ENCODE data around the gene LRRC42.
"Not testable (repeated sequence)": the region's sequence is repeated elsewhere in the genome, so short reads cannot be mapped to it uniquely, and the experiment has no call there.

Gene LRRC42

GRCh38 chr1:53967409-53968124 lies 21.4 kb downstream of the LRRC42 start:
- no peak for DNase-seq (ENCODE audit: low read depth in 3 of 3)

DNA sequence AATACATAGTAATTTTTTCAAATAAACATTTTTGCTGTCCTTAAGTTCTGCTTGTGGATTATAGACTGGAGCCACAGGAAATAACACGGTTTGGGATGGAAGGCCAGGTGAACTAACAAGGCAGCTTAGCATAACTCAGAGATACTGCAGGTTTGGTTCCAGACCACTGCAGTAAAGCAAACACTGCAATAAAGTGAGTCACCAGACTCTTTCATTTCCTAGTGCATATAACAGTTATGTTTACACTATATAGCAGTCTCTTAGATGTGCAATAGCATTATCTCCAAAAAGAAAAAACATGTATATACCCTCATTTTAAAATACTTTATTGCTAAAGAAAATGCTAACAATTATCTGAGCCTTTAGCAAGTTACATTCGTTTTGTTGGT lies 22.0 kb downstream of the LRRC42 start:
- no peak for DNase-seq (ENCODE audit: low read depth in 3 of 3)

DNA sequence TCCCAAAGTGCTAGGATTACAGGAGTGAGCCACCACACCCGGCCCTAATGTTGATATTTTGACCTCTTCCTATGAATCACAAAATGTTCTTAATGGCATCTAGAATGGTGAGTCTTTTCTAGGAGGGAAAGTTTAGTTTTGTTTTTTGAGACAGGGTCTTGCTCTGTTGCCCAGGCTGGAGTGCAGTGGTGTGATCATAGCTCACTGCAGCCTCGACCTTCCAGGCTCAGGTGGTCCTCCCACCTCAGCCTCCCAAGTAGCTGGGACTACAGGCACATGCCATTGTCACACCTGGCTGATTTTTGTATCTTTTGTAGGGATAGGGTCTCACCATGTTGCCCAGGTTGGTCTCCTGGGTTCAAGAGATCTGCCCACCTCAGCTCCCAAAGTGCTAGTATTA lies 23.2 kb downstream of the LRRC42 start:
- not testable (repeated sequence) for DNase-seq (ENCODE audit: low read depth in 3 of 3)

DNA sequence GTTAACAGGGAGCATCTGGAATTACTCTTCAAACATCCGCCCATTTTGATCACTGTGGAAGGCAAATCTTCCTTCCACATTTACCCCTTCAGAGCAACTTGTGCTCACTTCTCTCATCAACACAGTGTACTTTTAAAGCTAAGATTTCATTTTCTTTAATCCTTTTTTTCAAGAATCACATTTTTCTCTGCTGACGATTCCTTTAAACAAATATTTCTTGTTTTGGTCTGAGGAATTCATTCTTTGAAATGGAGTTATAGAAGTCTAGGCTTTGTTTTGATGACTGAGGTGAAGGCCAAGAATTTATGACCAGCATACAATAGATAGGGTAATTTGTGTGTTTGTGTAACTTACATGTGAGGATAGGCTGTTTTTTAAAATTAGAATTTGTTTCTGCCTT lies 25.6 kb downstream of the LRRC42 start:
- no peak for DNase-seq (ENCODE audit: low read depth in 3 of 3)

DNA sequence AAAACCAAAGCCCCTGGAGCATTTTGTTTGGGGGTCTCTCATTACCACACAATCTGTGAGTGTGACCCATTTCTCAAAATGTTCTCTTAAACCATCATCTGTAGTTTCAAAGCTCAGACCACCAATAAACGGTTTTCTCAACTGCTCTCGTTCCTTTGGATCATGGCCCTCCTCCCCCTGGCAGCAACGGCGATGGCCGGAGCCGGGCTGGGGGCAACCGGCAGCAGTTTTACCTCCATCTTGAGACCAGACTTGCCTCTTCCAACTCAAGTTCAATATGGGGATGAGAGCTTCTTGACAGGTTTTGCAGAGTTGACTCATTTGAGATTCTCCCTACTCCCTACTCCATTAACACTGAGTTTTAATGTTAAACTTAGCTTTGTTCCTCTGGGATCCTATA lies 29.7 kb downstream of the LRRC42 start:
- DNase-seq (ENCODE audit: low read depth in 3 of 3): no peak

- DNase-seq (ENCODE audit: low read depth in 3 of 3): no peak
Observed at GRCh38 chr1:53979712-53980450, 33.7 kb downstream of the LRRC42 start.

DNA sequence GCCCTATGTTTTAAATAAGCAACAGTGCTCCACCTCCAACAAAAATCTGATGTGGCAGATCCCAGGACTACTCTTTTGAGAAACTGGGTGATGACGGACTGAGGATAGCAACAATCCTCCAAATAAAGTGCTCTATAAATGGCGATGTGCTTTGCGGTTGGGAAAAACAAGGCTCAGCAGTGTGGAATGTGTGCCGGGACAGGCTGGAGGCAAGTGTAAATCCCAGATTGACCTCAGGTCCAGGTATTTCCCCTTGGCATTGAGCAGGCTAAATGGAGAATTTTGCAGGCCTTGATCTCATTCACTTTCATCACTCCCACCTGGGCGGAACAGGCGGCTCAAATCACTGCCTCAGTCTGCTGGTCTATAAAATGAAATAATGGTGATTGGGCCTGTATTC lies 35.1 kb downstream of the LRRC42 start:
- no peak for DNase-seq (ENCODE audit: low read depth in 3 of 3)

DNA sequence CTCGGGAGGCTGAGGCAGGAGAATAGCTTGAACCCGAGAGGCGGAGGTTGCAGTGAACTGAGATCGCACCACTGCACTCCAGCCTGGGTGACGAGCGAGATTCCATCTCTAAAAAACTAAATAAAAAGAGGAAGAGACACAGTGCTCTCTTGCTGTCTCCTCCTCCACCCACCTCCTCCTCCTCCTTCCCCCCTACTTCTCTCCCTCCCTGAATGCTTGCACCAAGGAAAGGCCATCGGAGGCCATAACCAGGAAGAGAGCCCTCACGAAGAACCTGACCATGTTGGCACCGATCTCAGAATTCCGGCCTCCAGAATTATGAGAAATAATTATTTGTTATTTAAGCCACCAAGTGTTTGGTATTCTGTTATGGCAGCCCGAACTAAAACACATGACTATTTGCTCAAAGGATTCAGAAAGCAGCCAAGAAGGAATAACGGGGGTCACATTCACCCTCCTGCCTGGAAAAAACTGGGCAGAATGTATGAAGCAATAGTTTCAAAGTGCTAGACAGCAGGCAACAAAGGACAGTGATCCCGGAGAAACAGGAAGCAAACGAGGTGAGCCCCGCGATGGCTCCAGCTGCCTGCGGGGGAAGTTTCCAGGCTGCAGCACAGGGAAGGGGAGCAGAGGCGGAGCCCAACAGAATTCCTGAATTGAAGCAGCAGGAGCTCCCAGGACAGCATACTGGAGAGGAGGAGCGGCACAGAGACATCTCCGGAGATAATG lies 36.0 kb downstream of the LRRC42 start:
- DNase-seq (ENCODE audit: low read depth in 3 of 3): no peak

DNA sequence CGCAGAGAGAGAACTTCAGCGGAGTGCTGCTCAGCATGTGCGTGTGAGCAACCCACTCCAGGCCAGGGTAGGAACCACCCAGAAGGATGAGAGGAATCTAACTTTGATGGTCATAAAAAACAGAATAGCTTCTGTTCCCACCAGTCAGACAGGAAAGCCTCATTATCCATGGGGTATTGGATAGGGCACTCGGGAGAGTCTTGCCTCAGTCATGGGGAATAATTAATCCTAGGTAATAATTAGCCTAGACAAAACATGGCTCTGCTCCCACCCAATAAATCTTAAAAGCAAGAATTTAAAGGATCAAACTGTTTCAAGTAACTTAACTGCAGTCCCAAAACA lies 36.6 kb downstream of the LRRC42 start:
- no peak for DNase-seq (ENCODE audit: low read depth in 3 of 3)

GRCh38 chr1:53984726-53985125 lies 38.6 kb downstream of the LRRC42 start:
- no peak for DNase-seq (ENCODE audit: low read depth in 3 of 3)

DNA sequence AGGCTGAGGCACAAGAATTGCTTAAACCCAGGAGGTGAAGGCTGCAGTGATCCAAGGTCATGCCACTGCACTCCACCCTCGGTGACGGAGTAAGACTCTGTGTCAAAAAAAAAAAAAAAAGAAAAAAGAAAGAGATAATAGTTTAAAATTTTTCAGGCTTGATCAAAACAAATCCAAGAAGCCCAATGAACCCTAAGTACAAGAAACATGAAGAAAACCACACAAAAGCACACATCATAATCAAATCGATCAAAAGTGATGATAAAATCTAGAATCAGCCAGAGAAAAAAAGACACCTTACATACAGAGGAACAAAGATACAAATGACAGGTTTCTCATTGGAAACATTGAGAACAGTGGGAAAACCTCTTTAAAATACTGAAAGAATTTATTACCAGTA lies 40.3 kb downstream of the LRRC42 start:
- no peak for DNase-seq (ENCODE audit: low read depth in 3 of 3)

DNA sequence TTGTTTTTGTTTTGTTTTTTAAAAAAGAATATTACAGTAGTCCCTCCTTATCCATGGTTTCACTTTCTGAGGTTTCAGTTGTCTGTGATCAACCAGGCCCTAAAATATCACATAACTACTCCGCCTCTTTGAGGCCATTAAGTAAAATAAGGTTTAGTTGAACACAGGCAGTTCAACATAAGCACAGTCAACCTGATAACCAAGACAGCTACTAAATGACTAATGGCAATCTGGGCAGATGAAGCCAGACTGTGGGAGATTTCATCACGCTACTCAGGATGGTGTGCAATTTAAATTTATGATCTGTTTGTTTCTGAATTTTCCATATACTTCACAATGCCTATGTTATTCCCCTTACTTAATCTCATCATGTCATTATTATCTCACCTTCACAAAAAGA lies 41.7 kb downstream of the LRRC42 start:
- DNase-seq (ENCODE audit: low read depth in 3 of 3): no peak

DNA sequence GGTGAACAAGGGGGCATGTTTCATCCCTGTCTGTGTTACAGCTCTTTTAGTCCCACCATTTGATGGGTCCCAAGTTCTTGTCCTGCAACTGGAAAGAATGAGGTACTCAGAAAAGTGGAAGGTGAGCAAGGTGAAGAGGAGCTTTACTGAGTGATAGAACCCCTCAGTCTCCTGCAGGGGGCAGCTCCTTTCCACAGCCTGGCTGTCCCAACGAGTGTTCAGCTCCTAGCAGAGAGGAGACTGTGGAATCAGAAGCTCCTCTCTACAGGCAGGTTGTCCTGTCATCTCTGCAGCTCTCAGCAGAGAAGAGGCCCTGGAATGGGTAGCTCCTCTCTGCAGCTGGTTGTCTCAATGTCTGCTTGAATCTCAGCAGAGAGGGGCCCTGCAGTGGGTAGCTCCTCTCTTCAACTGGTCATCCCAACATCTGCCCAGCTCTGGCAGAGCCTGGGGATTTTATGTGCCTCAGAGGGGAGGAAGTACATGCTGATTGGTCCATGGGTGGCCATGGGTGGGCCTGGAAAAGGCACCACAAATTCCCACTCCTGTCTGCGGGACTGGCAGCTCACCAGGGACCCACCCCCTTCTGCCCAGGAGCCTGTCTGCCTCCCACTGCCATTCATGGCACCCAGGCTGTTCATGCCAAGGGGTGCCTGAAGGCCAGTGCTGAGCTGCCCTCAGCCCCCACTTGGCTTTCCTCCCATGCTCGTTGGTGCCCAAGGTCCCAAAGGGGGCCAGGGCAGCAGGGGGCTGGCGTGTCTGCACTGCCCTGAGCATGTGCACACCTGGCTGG lies 46.1 kb downstream of the LRRC42 start:
- no peak for DNase-seq (ENCODE audit: low read depth in 3 of 3)

DNA sequence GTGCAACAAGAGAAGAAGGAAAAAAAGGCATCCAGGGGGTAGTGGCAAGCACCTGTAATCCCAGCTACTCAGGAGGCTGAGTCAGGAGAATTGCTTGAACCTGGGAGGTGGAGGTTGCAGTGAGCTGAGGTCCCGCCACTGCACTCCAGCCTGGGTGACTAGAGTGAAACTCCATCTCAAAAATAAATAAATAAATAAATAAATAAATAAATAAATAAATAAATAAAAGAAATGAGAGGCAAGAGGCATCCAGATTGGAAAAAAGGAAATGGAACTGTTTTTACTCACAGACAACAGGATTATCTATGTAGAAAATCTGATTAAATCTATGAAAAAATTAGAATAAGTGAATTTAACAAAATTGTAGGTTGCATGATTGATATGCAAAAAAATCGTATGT lies 48.4 kb downstream of the LRRC42 start:
- DNase-seq (ENCODE audit: low read depth in 3 of 3): not testable (repeated sequence)

DNA sequence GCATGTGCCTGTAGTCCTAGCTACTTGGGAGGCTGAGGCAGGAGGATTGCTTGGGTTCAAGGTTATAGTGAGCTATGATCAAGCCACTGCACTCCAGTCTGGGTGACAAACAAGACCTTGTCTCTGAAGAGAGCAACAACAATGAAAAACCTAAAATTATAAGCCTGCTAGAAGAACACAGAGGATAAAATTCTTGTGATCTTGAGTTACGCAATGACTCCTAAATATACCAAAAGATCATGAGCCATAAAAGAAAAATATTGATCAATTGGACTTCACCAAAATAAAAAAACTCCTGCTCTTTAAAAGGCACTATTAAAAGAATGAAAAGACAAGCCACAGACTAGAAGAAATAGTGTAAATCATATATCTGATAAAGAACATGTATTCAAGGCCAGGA lies 49.5 kb downstream of the LRRC42 start:
- DNase-seq (ENCODE audit: low read depth in 3 of 3): no peak

- DNase-seq (ENCODE audit: low read depth in 3 of 3): no peak
Observed at GRCh38 chr1:53998223-53998622, 52.1 kb downstream of the LRRC42 start.

- DNase-seq (ENCODE audit: low read depth in 3 of 3): no peak
Observed at GRCh38 chr1:53999920-54000319, 53.8 kb downstream of the LRRC42 start.

- no peak for DNase-seq (ENCODE audit: low read depth in 3 of 3)
Observed at GRCh38 chr1:54001591-54001990, 55.4 kb downstream of the LRRC42 start.

DNA sequence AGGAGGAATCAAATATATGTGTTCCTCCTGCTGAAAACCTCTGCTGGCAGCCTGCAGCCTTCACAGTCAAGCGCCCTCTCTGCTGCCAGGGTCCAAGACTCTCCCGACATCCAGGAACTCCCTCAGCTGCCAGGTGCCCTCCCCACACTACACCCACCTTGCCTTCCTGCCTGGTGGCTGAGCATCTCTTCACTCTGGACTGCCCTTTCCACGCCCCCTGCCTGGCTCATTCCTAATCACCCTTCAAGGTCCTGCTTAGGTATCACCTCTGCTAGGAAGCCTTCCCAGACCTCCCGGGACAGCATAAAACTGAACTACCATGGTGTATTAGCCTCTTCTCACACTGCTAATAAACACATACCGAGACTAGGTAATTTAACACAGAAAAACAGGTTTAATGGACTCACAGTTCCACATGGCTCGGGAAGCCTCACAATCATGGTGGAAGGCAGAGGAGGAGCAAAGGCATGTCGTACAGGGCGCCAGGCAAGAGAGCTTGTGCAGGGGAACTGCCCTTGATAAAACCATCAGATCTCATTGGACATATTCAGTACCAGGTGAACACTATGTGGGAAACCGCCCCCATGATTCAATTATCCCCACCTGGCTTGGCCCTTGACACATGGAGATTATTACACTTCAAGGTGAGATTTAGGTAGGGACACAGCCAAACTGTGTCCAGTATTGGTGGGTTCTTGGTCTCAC lies 56.5 kb downstream of the LRRC42 start:
- no peak for DNase-seq (ENCODE audit: low read depth in 3 of 3)

DNA sequence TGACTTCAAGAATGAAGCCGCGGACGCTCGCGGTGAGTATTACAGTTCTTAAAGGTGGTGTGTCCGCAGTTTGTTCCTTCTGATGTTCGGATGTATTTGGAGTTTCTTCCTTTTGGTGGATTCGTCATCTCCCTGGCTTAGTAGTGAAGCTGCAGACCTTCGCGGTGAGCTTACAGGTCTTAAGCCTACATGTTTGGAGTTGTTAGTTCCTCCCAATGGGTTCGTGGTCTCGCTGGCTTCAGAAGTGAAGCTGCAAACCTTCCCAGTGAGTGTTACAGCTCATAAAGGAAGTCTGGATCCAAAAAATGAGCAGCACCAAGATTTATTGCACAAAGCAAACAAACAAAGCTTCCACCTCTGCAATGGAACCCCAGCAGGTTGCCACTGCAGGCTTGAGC lies 57.1 kb downstream of the LRRC42 start:
- no peak for DNase-seq (ENCODE audit: low read depth in 3 of 3)

DNA sequence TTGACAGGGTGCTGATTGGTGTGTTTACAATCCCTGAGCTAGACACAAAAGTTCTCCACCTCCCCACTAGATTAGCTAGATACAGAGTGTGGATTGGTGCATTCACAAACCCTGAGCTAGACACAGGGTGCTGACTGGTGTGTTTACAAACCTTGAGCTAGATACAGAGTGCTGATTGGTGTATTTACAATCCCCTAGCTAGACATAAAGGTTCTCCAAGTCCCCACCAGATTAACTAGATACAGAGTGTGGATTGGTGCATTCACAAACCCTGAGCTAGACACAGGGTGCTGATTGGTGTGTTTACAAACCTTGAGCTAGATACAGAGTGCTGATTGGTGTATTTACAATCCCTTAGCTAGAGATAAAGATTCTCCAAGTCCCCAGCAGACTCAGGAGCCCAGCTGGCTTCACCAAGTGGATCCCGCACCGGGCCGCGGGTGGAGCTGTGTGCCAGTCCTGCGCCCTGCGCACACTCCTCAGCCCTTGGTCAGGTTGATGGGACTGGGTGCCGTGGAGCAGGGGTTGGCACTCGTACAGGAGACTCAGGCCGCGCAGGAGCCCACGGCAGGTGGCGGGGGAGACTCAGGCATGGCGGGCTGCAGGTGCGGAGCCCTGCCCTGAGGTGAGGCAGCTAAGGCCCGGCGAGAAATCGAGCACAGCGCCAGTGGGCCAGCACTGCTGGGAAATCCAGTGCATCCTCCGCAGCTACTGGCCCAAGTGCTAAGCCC lies 57.8 kb downstream of the LRRC42 start:
- DNase-seq (ENCODE audit: low read depth in 3 of 3): not testable (repeated sequence)

All from stimulated activated CD4-positive, alpha-beta T cell treated with anti-CD3 and anti-CD28 coated beads, TNF-alpha, amount 100 ng/mL, for 4 hours (primary cell).